ENCODE measurements around the gene TMEM209. TPM values are rescaled to one million over a fixed set of nuclear protein-coding genes. Genes with fewer than 3 reads are reported as not detected.
"Not testable (repeated sequence)": the region's sequence is repeated elsewhere in the genome, so short reads cannot be mapped to it uniquely, and the experiment has no call there.

The TMEM209 gene
- total RNA-seq, 1 donor from 2014 or later, result 22.7 TPM

DNA sequence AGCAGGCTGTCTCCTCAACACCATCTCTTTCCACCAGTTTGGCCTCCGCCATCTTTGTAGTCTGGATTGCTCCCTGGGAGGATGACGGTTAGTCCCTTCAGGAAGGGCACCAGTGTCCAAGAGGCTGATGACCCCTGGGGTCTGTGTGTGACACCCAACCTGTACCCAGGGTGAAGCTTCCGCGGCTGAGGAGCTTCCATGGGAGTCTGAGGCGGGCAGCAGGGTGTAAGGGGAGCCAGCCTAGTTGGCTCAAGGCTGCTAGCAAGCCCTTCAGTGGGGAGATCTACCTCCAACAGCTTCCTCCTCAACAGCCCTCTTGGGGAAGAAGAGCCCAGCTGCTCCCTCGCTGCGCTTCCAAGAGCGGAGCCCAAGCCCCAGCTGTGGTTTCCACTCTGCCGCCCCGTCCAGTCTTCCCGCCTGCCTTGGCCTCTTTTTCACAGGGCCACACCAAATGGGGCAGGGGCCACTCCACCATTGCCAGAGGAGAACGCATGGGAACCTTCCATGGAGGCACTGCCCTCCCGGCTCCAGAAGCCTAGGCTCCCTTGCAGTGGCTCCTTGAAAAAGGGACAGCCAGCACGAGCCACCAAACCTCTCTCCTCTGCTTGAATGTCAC lies 57.4 kb downstream of the TMEM209 start:
- Mint-ChIP-seq H3K4me3 (ENCODE audit: unreplicated experiment) (no peak overlapping the region), H3K9me3 (ENCODE audit: unreplicated experiment) (no peaks in the 10 kb centered on the region), H3K27me3 (ENCODE audit: unreplicated experiment) (no peaks in the 10 kb centered on the region), H3K27ac (ENCODE audit: unreplicated experiment) (no peak overlapping the region), H3K4me1 (ENCODE audit: unreplicated experiment) (peaks cover 12% of the 10 kb centered on the region), H3K36me3 (ENCODE audit: unreplicated experiment) (no peaks in the 10 kb centered on the region)
- peak; percentile 75 for DNase-seq (ENCODE audit: extremely low spot score, unreplicated experiment)
- TF ChIP-seq, protein P1, sequence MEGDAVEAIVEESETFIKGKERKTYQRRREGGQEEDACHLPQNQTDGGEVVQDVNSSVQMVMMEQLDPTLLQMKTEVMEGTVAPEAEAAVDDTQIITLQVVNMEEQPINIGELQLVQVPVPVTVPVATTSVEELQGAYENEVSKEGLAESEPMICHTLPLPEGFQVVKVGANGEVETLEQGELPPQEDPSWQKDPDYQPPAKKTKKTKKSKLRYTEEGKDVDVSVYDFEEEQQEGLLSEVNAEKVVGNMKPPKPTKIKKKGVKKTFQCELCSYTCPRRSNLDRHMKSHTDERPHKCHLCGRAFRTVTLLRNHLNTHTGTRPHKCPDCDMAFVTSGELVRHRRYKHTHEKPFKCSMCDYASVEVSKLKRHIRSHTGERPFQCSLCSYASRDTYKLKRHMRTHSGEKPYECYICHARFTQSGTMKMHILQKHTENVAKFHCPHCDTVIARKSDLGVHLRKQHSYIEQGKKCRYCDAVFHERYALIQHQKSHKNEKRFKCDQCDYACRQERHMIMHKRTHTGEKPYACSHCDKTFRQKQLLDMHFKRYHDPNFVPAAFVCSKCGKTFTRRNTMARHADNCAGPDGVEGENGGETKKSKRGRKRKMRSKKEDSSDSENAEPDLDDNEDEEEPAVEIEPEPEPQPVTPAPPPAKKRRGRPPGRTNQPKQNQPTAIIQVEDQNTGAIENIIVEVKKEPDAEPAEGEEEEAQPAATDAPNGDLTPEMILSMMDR (IDR thresholded peaks at IDR 0.05), result no peak

DNA sequence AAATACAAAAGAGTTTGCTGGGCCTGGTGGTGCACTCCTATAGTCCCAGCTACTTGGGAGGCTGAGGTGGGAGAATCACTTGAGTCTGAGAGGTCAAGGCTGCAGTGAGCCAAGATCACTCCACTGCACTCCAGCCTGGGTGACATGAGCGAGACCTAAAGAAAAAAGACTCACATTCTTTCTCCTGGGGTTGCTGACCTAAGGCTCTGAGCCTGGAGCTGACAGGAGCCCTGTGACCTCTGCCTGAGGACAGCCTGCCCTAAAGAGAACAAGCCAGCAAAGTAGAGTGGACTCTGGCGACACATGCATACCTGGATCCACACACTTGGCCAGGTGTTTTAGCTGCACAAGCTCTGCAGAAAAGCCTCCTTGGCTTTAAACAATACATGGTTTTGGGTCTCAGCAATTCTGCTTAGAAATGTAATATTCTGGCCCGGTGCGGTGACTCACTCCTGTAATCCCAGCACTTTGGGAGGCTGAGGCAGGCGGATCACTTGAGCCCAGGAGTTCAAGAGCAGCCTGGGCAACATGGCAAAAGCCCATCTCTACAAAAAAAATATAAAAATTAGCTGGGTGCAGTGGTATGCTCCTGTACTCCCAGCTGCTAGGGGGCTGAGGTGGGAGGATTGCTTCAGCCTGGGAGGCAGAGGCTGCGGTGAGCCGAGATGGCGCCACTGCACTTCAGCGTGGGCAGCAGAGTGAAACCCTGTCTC lies 58.4 kb downstream of the TMEM209 start:
- TF ChIP-seq, protein P1 (IDR thresholded peaks at IDR 0.05), result no peak
- H3K27ac Mint-ChIP-seq (ENCODE audit: unreplicated experiment), result no peak overlapping the region
- peaks cover 12% of the 10 kb centered on the region for H3K4me1 Mint-ChIP-seq (ENCODE audit: unreplicated experiment)
- H3K36me3 Mint-ChIP-seq (ENCODE audit: unreplicated experiment), result no peaks in the 10 kb centered on the region
- no peaks in the 10 kb centered on the region for H3K9me3 Mint-ChIP-seq (ENCODE audit: unreplicated experiment)
- peak; percentile 53 for DNase-seq (ENCODE audit: extremely low spot score, unreplicated experiment)
- no peaks in the 10 kb centered on the region for H3K27me3 Mint-ChIP-seq (ENCODE audit: unreplicated experiment)
- H3K4me3 Mint-ChIP-seq (ENCODE audit: unreplicated experiment), result no peak overlapping the region

- DNase-seq (ENCODE audit: extremely low spot score, unreplicated experiment); H3K9me3 Mint-ChIP-seq (ENCODE audit: unreplicated experiment); H3K4me3 Mint-ChIP-seq (ENCODE audit: unreplicated experiment); H3K36me3 Mint-ChIP-seq (ENCODE audit: unreplicated experiment); H3K27me3 Mint-ChIP-seq (ENCODE audit: unreplicated experiment); H3K27ac Mint-ChIP-seq (ENCODE audit: unreplicated experiment): not testable (repeated sequence)
- H3K4me1 Mint-ChIP-seq (ENCODE audit: unreplicated experiment), result peaks cover 15% of the 10 kb centered on the region
These were observed 59.1 kb downstream of the TMEM209 start for GRCh38 chr7:130146142-130146541.

DNA sequence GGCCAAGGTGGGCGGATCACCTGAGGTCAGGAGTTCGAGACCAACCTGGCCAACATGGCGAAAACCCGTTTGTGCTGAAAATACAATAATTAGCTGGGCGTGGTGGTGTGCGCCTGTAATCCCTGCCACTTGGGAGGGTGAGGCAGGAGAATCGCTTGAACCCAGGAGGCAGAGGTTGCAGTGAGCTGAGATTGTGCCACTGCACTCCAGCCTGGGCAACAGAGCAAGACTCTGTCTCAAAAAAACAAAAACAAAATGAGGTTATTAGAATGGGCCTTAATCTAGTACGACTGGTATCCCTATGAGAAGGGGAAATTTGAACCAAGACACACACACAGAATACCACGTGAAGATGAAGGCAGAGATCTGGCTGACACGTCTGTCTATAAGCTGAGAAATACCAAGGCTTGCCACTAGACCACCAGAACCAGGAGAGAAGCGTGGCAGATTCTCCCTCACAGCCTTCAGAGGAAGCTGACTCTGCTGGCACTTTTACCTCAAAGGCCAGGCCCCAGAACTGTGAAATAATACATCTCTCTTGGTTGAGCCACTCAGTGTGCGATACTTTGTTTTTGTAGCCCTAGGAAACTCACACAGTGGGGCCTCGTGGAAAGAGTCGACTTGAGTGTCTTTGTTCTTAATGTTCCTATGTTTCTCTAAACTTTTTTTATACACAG lies 59.6 kb downstream of the TMEM209 start:
- TF ChIP-seq, protein P1 (IDR thresholded peaks at IDR 0.05), result no peak
- H3K4me1 Mint-ChIP-seq (ENCODE audit: unreplicated experiment), result peaks cover 16% of the 10 kb centered on the region
- no peak overlapping the region for H3K4me3 Mint-ChIP-seq (ENCODE audit: unreplicated experiment)
- peak overlapping the region; percentile 31 for H3K27ac Mint-ChIP-seq (ENCODE audit: unreplicated experiment)
- H3K36me3 Mint-ChIP-seq (ENCODE audit: unreplicated experiment), result no peaks in the 10 kb centered on the region
- H3K27me3 Mint-ChIP-seq (ENCODE audit: unreplicated experiment), result no peaks in the 10 kb centered on the region
- H3K9me3 Mint-ChIP-seq (ENCODE audit: unreplicated experiment), result no peaks in the 10 kb centered on the region
- DNase-seq (ENCODE audit: extremely low spot score, unreplicated experiment), result peak; percentile 49

DNA sequence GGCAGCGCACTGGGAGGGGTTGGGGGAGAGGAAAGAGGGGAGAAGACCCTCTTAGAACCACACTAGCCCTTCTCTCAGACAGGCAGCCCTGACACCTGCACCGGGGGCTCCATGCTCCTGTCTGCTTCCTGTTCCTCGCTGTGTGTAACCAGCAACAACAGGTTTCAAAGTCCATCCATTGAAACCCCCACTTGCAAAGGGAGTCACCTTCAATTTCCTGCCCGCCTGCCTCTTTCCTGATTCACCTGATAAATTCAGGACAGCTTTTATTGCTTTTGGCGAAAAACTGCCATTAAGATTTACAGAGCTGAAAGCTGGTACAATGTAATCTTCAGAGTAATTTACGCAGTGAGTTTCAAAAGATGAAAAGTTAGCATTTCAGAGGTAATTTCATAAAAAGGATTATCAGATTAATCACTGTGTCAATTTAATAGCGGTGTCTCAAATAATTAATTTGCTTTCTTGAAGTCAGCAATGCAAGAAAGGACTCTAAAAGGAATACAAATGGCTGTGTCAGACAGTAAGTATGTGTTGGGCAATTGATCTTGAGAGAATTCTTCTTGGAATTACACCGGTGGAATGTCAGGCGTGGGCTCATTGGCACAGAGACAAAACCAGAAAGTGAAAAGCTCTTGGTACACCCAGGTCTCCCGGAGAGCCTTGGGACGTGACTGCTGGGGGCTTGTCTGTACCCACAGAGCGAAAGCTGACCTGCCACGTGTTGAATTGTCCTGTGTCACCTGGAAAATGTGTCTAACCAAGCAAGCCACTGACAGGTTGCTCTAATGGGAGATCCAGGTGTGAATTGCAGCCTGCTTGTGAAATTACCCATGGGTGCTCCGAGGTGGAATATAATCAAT lies 60.7 kb downstream of the TMEM209 start:
- no peak overlapping the region for H3K27ac Mint-ChIP-seq (ENCODE audit: unreplicated experiment)
- no peaks in the 10 kb centered on the region for H3K36me3 Mint-ChIP-seq (ENCODE audit: unreplicated experiment)
- no peak overlapping the region for H3K4me3 Mint-ChIP-seq (ENCODE audit: unreplicated experiment)
- H3K27me3 Mint-ChIP-seq (ENCODE audit: unreplicated experiment), result no peaks in the 10 kb centered on the region
- DNase-seq (ENCODE audit: extremely low spot score, unreplicated experiment), result peak; percentile 63
- H3K4me1 Mint-ChIP-seq (ENCODE audit: unreplicated experiment), result peaks cover 16% of the 10 kb centered on the region
- H3K9me3 Mint-ChIP-seq (ENCODE audit: unreplicated experiment), result no peaks in the 10 kb centered on the region
- TF ChIP-seq, protein P1 (IDR thresholded peaks at IDR 0.05), result no peak
